Prostate gland (tissue), 2 donors: ENCODE measurements around the gene GLG1.
"Not testable (repeated sequence)": the region's sequence is repeated elsewhere in the genome, so short reads cannot be mapped to it uniquely, and the experiment has no call there.

Experiments
- CTCF ChIP-seq, 4 experiments: fragments of 200-600 bp in 2 of 4; fragments of 450-650 bp in 2 of 4; sonication (generic) in 2 of 4; IDR thresholded peaks; 1 replicate in 3 of 4; 2 replicates in 1 of 4; pipeline ENCODE4 v1.5.1; 2016 to 2019; ENCODE audit warnings: antibody characterized with exemption in 4 of 4, mild to moderate bottlenecking in 2 of 4, moderate library complexity in 2 of 4
- POLR2A ChIP-seq: fragments of 450-650 bp; IDR thresholded peaks from one replicate; pipeline ENCODE4 v1.6.1; 2016; ENCODE audit warnings: antibody characterized with exemption, mild to moderate bottlenecking
- POLR2AphosphoS5 ChIP-seq: sonication (generic); formaldehyde crosslinking; IDR thresholded peaks from one replicate; pipeline ENCODE4 v1.6.1; 2017; ENCODE audit warnings: antibody characterized with exemption

GRCh38 chr16:74422086-74422485 lies 184.8 kb downstream of the GLG1 start:
- not testable (repeated sequence) for TF ChIP-seq POLR2AphosphoS5; CTCF (IDR thresholded peaks at IDR 0.05); POLR2A
